HG03064 (cell line): ENCODE data around the gene ADIG.
"Not testable (repeated sequence)": the region's sequence is repeated elsewhere in the genome, so short reads cannot be mapped to it uniquely, and the experiment has no call there.

ENCODE experiments used
- ATAC-seq: cut with Tn5 transposase; IDR thresholded peaks from one replicate; pipeline ENCODE4 v1.9.1; 2021; ENCODE audit warnings: low read depth; ENCODE audit not compliant: unreplicated experiment

ADIG gene

DNA sequence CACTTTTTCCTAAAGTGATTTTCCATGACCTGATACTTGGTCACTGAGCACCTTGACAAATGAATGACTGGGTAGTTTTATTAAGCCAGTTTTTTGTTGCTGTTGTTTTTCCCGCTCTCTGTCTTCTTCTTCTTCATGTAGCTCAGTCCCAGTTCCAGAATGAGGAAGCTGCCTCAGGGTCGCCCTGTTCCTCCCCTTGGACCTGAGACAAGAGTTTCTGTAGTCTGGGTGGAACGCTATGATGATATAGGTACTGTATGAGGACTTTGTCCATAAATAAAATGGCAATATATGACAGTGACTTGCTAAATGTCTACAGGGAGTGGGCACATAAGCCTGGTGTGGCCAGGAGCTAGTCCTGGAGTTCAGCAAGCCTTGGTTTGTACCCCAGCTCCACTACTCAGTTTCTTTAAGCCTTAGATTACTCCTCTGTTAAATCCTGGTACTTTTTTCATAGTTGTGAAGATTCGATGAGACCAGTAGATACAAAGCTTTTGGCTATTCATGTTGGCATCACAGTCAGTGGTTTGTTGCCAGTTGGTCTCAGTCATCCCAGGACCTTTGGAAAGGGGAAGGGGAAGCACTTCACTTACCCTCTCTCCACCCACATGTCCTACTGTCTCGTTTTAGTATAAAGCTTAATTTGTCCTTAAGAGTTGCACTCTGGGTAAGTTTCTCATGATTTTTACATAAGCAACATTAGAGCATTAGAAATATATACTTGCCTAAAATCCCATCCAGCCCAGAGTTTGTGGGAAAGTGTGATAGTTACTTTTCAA is 11.1 kb upstream of the ADIG start:
- ATAC-seq, result no peak

DNA sequence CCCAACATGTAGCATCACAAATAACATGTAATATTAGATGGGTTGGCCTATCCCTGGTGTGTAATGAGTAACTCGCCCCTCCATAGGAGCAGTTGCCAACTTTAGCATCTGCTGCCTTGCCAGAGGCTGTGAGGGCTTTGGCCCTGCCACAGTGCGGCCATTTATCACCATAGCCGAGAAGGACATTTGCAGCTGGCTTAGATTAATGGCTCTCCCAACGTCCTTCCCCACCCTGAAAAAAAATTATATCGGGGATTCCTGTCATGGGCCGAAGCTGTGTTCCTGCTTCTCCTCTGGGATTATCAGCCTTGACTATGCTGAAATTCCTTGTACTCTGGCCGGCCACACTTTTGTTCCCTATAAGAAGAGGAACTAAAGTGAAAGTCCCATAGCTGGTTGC is 7.6 kb upstream of the ADIG start:
- ATAC-seq, result no peak

GRCh38 chr20:38579219-38579910 is 1.6 kb upstream of the ADIG start:
- no peak for ATAC-seq

- ATAC-seq, result no peak
Observed at GRCh38 chr20:38579921-38580320, 1.1 kb upstream of the ADIG start.

GRCh38 chr20:38581830-38582358 is 897 bp downstream of the ADIG start:
- ATAC-seq, result no peak

DNA sequence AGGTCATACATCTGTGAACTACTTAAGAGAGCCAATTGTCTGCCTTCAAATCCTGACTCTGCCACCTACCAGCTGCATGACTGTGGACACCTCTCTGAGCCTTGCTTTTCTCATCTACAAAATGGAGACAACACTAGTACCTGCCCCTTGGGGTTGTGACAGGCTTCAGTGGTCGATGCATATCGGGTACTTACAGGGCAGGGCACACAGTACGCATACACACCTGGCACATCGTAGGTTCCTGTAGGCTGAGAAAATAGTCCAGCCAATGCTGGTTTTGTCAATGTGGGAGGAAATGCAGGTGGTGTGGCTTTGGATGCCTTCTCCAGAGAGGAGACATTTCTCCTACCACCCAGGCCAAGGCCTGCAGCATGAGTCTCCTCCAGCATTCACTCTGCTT is 2.3 kb downstream of the ADIG start:
- ATAC-seq, result no peak

GRCh38 chr20:38584099-38584763 is 3.2 kb downstream of the ADIG start:
- no peak for ATAC-seq

GRCh38 chr20:38585404-38586180 is 4.6 kb downstream of the ADIG start:
- ATAC-seq, result no peak

DNA sequence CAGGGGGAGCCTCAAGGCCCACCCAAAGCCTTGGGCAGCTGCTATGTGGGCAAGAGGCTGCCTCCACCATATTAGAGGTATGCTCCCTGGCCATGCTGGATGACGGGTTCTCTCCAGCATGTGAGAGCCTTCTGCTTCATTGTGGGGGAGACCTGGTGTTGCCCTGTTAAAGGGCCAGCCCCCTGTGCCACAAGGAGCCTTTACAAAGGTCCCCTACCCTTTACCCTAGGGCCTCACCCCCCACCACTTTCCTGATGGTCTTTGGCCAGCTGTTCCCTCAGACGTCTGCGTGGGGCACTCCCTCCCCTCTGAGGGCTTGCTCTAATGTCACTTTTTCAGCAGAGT is 5.2 kb downstream of the ADIG start:
- no peak for ATAC-seq

GRCh38 chr20:38588303-38588702 is 7.3 kb downstream of the ADIG start:
- ATAC-seq, result no peak

DNA sequence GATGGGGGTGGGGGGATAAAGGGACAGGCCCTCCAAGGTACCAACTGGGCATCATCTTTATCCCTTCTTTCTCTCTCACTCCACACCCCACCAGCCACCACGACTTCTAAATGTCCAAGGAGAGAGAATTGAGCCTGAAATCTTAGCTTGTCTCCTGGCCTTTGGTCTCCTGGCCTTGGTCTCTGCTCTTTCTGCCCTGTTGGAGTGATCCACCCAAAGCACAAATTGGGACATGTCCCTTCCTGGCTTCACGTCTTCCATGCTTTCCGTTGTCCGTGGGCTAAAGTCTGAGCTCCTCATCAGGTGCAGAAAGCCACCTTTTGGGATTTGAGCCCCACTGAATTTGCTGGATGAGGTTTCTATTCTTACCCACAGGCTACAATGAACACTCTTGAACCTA is 8.4 kb downstream of the ADIG start:
- ATAC-seq, result no peak

DNA sequence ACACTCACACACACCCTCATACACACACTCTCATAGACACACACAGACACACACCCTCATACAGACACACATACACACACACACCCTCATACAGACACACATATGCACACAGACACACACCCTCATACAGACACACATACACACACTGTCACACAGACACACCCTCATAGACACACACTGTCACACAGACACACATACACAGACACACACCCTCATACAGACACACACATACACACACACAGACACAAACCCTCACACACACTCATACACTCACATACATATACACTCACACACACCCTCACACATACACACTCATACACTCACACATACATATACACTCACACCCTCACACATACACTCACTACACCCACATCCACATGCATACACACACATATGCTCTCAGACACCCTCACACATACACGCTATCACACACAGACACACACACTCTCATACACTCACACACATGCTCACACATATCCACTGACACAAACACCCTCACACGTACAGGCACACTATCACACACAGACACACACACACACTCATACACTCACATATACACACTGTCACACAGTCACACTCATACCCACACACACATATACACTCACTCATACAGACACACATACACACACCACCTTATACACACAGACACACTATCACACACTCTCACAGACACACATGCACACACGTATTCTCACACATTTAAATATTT is 9.1 kb downstream of the ADIG start:
- ATAC-seq, result no peak

GRCh38 chr20:38590676-38591473 is 9.9 kb downstream of the ADIG start:
- ATAC-seq, result no peak

- ATAC-seq, result no peak
Observed at GRCh38 chr20:38591474-38592410, 10.7 kb downstream of the ADIG start.

GRCh38 chr20:38592411-38592790 is 11.4 kb downstream of the ADIG start:
- not testable (repeated sequence) for ATAC-seq

DNA sequence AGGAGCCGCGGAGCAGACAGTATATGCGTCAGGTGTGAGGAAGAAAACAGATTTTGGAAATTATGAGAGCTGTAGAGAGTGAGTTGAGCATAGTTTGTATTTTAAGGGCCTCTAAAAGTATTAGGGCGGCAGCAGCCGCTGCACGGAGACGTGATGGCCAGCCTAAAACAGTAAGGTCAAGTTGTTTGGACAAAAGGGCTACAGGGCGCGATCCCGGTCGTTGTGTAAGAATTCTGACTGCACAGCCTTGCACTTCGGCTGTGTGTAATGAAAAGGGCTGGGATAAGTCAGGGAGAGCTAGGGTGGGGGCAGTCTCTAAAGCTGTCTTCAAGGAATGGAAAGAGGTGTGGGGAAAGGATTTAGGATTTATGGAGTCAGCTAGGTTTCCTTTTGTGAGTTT is 13.3 kb downstream of the ADIG start:
- not testable (repeated sequence) for ATAC-seq

- not testable (repeated sequence) for ATAC-seq
Observed at GRCh38 chr20:38595886-38596285, 14.9 kb downstream of the ADIG start.

DNA sequence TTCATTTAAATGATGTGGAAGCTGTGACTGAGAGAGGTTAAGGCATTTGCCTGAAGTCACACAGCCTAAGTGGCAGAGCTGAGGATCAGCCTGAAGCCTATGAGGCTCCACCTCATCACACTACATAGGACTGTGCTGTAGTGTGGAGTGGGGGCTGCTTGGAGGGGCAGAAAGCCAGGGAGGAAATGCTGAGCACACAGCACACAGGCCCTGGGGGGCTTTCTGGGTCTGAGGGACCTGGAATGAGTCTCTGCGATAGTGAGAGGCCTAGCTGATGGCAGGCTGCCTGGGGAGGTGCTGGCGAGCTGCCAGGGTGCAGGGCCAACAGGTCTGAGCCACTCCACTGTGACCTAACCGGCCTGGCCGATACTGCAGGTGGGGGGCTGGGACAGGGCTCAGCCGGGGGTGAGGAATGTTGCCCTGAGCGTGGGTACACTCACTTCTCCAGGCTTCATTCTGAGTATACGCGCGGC is 18.4 kb downstream of the ADIG start:
- ATAC-seq, result no peak
